ENCODE measurements around the gene LTBP2.

LTBP2 gene

DNA sequence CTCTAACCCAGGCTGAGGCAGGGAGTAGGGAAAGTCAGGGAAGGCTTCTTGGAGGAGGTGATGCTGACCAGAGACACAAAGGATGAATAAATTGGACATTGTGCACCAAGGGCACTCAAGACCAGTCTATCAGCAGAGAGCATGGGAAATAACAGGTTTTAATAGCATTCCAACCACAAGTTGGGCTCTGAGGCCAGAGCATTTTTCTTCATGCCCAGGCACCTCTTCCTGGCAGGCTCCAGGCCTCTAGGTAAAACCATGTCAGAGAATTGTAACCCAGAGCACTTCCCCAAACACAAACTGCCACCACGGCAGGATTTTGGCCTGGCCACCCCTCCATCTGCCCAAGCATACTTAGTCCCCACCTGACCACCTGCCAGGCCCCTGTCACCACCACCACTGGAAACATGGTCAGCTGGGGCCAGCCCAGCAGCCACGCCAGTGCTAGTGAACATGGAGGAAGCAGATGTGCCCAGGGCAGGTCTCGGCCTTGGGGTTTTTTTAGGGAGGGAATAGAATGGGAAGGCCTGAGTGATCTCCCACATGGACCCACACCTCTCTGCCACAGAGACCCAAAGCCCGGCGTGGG lies 22.7 kb downstream of the LTBP2 start:
- no peak overlapping the region for H3K4me2 ChIP-seq (ENCODE audit: low read depth, low read length)
- no peaks in the 10 kb centered on the region for H3K9me3 ChIP-seq (replicated peaks; ENCODE audit: insufficient read depth, low read length)
- no peak overlapping the region for H2AFZ ChIP-seq (ENCODE audit: low read length)
- H3K4me3 ChIP-seq (ENCODE audit: low read length) = no peak overlapping the region
- no peak overlapping the region for H3K9ac ChIP-seq (ENCODE audit: low read length)
- H3K79me2 ChIP-seq (ENCODE audit: low read length) = no peaks in the 10 kb centered on the region
- no peaks in the 10 kb centered on the region for H3K27me3 ChIP-seq (replicated peaks; ENCODE audit: insufficient read depth, low read length)
- H3F3A ChIP-seq (ENCODE audit: insufficient read depth, low read length) = no peaks in the 10 kb centered on the region
- TF ChIP-seq EZH2phosphoT487 (IDR thresholded peaks at IDR 0.05; ENCODE audit: low read length) = no peak
- no peak for TF ChIP-seq EZH2 (optimal IDR thresholded peaks at IDR 0.05; ENCODE audit: low read depth, low read length)
- TF ChIP-seq, protein P1, sequence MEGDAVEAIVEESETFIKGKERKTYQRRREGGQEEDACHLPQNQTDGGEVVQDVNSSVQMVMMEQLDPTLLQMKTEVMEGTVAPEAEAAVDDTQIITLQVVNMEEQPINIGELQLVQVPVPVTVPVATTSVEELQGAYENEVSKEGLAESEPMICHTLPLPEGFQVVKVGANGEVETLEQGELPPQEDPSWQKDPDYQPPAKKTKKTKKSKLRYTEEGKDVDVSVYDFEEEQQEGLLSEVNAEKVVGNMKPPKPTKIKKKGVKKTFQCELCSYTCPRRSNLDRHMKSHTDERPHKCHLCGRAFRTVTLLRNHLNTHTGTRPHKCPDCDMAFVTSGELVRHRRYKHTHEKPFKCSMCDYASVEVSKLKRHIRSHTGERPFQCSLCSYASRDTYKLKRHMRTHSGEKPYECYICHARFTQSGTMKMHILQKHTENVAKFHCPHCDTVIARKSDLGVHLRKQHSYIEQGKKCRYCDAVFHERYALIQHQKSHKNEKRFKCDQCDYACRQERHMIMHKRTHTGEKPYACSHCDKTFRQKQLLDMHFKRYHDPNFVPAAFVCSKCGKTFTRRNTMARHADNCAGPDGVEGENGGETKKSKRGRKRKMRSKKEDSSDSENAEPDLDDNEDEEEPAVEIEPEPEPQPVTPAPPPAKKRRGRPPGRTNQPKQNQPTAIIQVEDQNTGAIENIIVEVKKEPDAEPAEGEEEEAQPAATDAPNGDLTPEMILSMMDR (IDR thresholded peaks at IDR 0.05; ENCODE audit: low read length) = no peak
- H4K20me1 ChIP-seq (ENCODE audit: insufficient read depth, low read length) = no peaks in the 10 kb centered on the region
- no peaks in the 10 kb centered on the region for H3K4me1 ChIP-seq (ENCODE audit: low read length)
- H3K36me3 ChIP-seq (replicated peaks; ENCODE audit: insufficient read depth, low read length) = no peaks in the 10 kb centered on the region
- DNase-seq = no peak
- no peak overlapping the region for H3K27ac ChIP-seq (ENCODE audit: low read length)
- H3K9me2 ChIP-seq (replicated peaks; ENCODE audit: insufficient read depth, low read length) = no peaks in the 10 kb centered on the region

GRCh38 chr14:74587363-74587707 lies 24.7 kb downstream of the LTBP2 start:
- H3K27me3 ChIP-seq (replicated peaks; ENCODE audit: insufficient read depth, low read length) = no peaks in the 10 kb centered on the region
- H3K4me2 ChIP-seq (ENCODE audit: low read depth, low read length) = no peak overlapping the region
- H3K9me3 ChIP-seq (replicated peaks; ENCODE audit: insufficient read depth, low read length) = no peaks in the 10 kb centered on the region
- H3K79me2 ChIP-seq (ENCODE audit: low read length) = no peaks in the 10 kb centered on the region
- DNase-seq = no peak
- H3K36me3 ChIP-seq (replicated peaks; ENCODE audit: insufficient read depth, low read length) = no peaks in the 10 kb centered on the region
- H2AFZ ChIP-seq (ENCODE audit: low read length) = no peak overlapping the region
- H3K9ac ChIP-seq (ENCODE audit: low read length) = no peak overlapping the region
- no peak overlapping the region for H3K27ac ChIP-seq (ENCODE audit: low read length)
- TF ChIP-seq EZH2 (optimal IDR thresholded peaks at IDR 0.05; ENCODE audit: low read depth, low read length) (no peak), EZH2phosphoT487 (IDR thresholded peaks at IDR 0.05; ENCODE audit: low read length) (no peak)
- TF ChIP-seq, protein P1 (IDR thresholded peaks at IDR 0.05; ENCODE audit: low read length) = no peak
- H3F3A ChIP-seq (ENCODE audit: insufficient read depth, low read length) = no peaks in the 10 kb centered on the region
- no peaks in the 10 kb centered on the region for H3K9me2 ChIP-seq (replicated peaks; ENCODE audit: insufficient read depth, low read length)
- no peak overlapping the region for H3K4me3 ChIP-seq (ENCODE audit: low read length)
- no peaks in the 10 kb centered on the region for H3K4me1 ChIP-seq (ENCODE audit: low read length)
- H4K20me1 ChIP-seq (ENCODE audit: insufficient read depth, low read length) = no peaks in the 10 kb centered on the region

DNA sequence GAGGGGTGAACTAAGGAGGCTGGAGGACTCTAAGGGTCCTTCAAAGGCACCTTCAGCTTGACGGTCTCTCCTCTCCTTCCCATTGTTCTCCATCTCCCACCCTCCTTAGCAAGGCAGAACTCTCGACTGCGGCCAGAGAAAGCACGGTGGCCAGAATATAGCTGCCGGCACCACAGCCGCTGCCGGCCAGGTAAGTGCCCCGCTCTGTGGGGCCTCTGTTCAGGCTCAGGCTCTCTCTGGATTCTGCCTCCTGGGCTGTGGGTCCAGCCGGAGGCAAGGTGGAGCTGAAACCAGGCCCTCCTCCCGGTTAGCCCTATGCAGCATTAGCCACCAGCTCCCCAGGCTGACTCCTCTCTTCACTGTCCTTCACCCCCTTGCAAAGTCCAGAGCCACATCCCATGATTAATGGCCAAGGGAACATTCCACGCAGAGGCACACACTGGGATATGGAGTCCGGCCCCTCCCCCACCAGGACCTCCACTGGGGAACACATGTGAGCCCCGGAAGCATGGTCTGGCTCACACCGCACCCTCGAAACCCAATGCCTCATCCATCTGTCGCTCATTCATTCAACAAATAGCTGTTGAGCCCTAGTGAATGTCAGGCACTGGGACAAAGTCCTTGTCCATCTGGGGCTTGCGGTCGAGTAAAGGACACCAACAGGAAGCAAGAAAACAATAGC lies 25.2 kb downstream of the LTBP2 start:
- no peaks in the 10 kb centered on the region for H3K9me2 ChIP-seq (replicated peaks; ENCODE audit: insufficient read depth, low read length)
- no peaks in the 10 kb centered on the region for H3K9me3 ChIP-seq (replicated peaks; ENCODE audit: insufficient read depth, low read length)
- no peaks in the 10 kb centered on the region for H3K36me3 ChIP-seq (replicated peaks; ENCODE audit: insufficient read depth, low read length)
- H3K79me2 ChIP-seq (ENCODE audit: low read length) = no peaks in the 10 kb centered on the region
- no peak overlapping the region for H3K27ac ChIP-seq (ENCODE audit: low read length)
- H4K20me1 ChIP-seq (ENCODE audit: insufficient read depth, low read length) = no peaks in the 10 kb centered on the region
- no peak for DNase-seq
- H3K4me1 ChIP-seq (ENCODE audit: low read length) = no peaks in the 10 kb centered on the region
- H2AFZ ChIP-seq (ENCODE audit: low read length) = no peak overlapping the region
- H3F3A ChIP-seq (ENCODE audit: insufficient read depth, low read length) = no peaks in the 10 kb centered on the region
- TF ChIP-seq EZH2 (optimal IDR thresholded peaks at IDR 0.05; ENCODE audit: low read depth, low read length) = no peak
- TF ChIP-seq, protein P1 (IDR thresholded peaks at IDR 0.05; ENCODE audit: low read length) = no peak
- no peak for TF ChIP-seq EZH2phosphoT487 (IDR thresholded peaks at IDR 0.05; ENCODE audit: low read length)
- H3K27me3 ChIP-seq (replicated peaks; ENCODE audit: insufficient read depth, low read length) = no peaks in the 10 kb centered on the region
- no peak overlapping the region for H3K9ac ChIP-seq (ENCODE audit: low read length)
- H3K4me2 ChIP-seq (ENCODE audit: low read depth, low read length) = no peak overlapping the region
- no peak overlapping the region for H3K4me3 ChIP-seq (ENCODE audit: low read length)

Measured in MM.1S (cell line).